Measurements from ENCODE around the gene LZIC. TPM values are rescaled to one million over a fixed set of nuclear protein-coding genes. Genes with fewer than 3 reads are reported as not detected.
A peak's percentile ranks its signal among the peaks of the same experiment; 100 is the strongest.

Gene LZIC
- total RNA-seq, 1 donor from 2014 or later: 36.3 TPM

- no peak overlapping the region for H3K4me3 ChIP-seq
- H3K36me3 ChIP-seq: no peaks in the 10 kb centered on the region
- H3K27ac ChIP-seq (replicated peaks): peak overlapping the region; percentile 88
- no peaks in the 10 kb centered on the region for H3K27me3 ChIP-seq (ENCODE audit: low read depth)
- peaks cover 62% of the 10 kb centered on the region for H3K4me1 ChIP-seq
- no peaks in the 10 kb centered on the region for H3K9me3 ChIP-seq (replicated peaks)
- TF ChIP-seq, protein P1, sequence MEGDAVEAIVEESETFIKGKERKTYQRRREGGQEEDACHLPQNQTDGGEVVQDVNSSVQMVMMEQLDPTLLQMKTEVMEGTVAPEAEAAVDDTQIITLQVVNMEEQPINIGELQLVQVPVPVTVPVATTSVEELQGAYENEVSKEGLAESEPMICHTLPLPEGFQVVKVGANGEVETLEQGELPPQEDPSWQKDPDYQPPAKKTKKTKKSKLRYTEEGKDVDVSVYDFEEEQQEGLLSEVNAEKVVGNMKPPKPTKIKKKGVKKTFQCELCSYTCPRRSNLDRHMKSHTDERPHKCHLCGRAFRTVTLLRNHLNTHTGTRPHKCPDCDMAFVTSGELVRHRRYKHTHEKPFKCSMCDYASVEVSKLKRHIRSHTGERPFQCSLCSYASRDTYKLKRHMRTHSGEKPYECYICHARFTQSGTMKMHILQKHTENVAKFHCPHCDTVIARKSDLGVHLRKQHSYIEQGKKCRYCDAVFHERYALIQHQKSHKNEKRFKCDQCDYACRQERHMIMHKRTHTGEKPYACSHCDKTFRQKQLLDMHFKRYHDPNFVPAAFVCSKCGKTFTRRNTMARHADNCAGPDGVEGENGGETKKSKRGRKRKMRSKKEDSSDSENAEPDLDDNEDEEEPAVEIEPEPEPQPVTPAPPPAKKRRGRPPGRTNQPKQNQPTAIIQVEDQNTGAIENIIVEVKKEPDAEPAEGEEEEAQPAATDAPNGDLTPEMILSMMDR (IDR thresholded peaks at IDR 0.05; ENCODE audit: borderline replicate concordance): no peak
- intact Hi-C loops (cut with micrococcal nuclease): no loop called here
- DNase-seq: no peak
These were observed 59.4 kb downstream of the LZIC start for GRCh38 chr1:9883585-9884449.

- H3K36me3 ChIP-seq: no peaks in the 10 kb centered on the region
- H3K27me3 ChIP-seq (ENCODE audit: low read depth): no peaks in the 10 kb centered on the region
- peak overlapping the region; percentile 88 for H3K27ac ChIP-seq (replicated peaks)
- TF ChIP-seq, protein P1 (IDR thresholded peaks at IDR 0.05; ENCODE audit: borderline replicate concordance): no peak
- no peak overlapping the region for H3K4me3 ChIP-seq
- DNase-seq: no peak
- peaks cover 61% of the 10 kb centered on the region for H3K4me1 ChIP-seq
- H3K9me3 ChIP-seq (replicated peaks): no peaks in the 10 kb centered on the region
- intact Hi-C loops (cut with micrococcal nuclease): no loop called here
These were observed 60.3 kb downstream of the LZIC start for GRCh38 chr1:9882945-9883303.

GRCh38 chr1:9882296-9882944 is 60.8 kb downstream of the LZIC start:
- Histone ChIP-seq H3K27ac (replicated peaks) (peak overlapping the region; percentile 88), H3K4me3 (no peak overlapping the region), H3K4me1 (peaks cover 66% of the 10 kb centered on the region), H3K27me3 (ENCODE audit: low read depth) (no peaks in the 10 kb centered on the region), H3K36me3 (no peaks in the 10 kb centered on the region), H3K9me3 (replicated peaks) (no peaks in the 10 kb centered on the region)
- TF ChIP-seq, protein P1 (IDR thresholded peaks at IDR 0.05; ENCODE audit: borderline replicate concordance): no peak
- no peak for DNase-seq
- intact Hi-C loops (cut with micrococcal nuclease): no loop called here

GRCh38 chr1:9881838-9882249 is 61.3 kb downstream of the LZIC start:
- H3K27ac ChIP-seq (replicated peaks): peak overlapping the region; percentile 88
- no peaks in the 10 kb centered on the region for H3K27me3 ChIP-seq (ENCODE audit: low read depth)
- no peaks in the 10 kb centered on the region for H3K36me3 ChIP-seq
- H3K9me3 ChIP-seq (replicated peaks): no peaks in the 10 kb centered on the region
- H3K4me1 ChIP-seq: peaks cover 66% of the 10 kb centered on the region
- intact Hi-C loops (cut with micrococcal nuclease): no loop called here
- H3K4me3 ChIP-seq: no peak overlapping the region
- TF ChIP-seq, protein P1 (IDR thresholded peaks at IDR 0.05; ENCODE audit: borderline replicate concordance): no peak
- no peak for DNase-seq

Small RNA genes within 50 kb of the gene (microRNA-seq; reads per million reads assigned to microRNA genes)
- gene MIR5697: 2.2 reads per million

Other genes with a start within 250 kb of the LZIC start
- 63.5 TPM for gene CLSTN1, start 119.4 kb downstream of the LZIC start, total RNA-seq
- 42.6 TPM for gene CTNNBIP1, start 33.1 kb downstream of the LZIC start, total RNA-seq
- gene NMNAT1, start 84 bp upstream of the LZIC start, total RNA-seq: 22.2 TPM
- gene RBP7, start 53.8 kb upstream of the LZIC start, total RNA-seq: 23.1 TPM
- 80.3 TPM for gene UBE4B, start 89.6 kb upstream of the LZIC start, total RNA-seq